Measurements from ENCODE around the gene GULP1.

GULP1 gene

GRCh38 chr2:188326669-188327301 lies 35.1 kb downstream of the GULP1 start:
- no peak for DNase-seq

DNA sequence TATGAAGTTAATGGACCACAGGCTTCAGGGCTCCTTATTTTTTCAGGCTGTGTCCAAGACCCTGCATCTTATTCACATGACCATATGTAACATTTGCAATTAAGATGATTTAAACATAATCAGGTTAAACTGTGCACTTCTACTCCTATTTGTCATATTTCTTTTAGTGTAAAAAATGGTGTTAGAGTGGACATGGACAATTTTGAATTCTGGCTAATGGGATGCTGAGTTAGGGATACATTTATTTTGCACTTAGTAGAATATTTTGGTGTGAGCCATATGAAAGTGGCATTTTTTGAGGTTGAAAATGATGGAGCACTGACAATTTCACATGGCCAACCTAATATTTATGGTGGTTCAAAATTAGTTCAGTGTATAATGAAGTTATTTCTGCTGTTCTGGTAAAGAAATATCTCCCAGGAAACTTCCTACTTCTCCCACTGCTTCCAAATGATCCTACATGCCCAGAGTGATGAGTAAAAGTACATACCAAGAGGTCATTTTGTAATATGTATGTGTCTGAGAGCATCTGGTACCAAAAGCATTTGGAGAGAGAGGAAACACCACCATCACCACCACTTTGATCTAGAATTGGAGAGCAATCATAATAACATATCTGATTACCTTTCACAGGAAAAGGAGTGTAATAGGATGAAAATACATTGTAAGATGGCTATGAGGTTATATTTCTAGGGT lies 36.0 kb downstream of the GULP1 start:
- DNase-seq, result no peak

DNA sequence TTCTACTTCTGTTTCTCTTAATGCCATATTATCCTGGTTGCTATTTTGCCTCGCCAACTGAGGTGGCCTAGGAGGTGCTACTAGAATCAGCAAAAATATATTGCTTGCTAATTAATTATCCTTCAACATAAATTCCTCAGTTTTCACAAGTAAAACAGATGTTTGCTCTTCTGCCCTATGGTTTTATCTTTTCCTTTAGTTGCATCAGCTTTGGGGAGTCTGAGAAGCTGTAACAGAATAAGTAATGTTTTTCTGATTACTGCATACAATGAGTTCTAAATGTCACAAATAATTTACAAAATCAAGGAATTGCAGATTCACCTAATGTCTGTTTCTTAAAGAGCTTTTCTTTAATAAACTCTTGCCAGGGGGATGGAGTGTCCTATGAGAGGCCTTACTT lies 36.7 kb downstream of the GULP1 start:
- no peak for DNase-seq

DNA sequence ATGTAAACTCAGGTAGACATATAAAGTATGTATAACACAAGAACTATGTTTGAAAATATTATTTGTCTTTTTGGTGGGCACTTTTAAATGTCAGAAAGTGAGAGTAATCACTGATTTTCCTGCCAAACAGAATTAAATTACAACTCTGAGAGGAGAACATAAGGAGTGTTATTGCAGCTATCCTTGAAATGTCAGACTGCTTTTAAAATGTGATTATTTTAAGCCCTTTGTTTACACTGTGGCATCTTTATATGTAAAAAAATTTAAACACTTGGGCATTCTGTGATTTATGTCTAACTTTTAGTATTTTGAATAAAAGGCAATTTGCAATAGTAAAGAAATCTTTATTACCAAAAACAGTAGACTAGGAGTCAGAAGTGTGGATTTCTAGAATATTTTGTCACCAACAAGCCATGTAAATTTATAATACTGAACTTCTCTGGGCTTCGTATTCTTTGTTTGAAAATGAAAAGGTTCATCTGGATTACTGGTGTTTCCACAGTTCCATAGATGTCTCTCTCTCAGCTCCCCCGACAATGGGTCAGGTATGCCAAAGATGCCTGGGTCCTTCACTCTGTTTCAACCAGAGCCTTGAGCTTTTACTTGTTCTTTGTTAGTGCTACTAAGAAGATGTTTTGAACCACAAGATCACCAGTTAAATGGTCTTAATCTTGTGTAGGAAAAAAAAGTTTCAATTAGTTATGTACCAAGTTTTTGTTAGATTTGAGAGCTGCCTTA lies 38.8 kb downstream of the GULP1 start:
- no peak for DNase-seq

- DNase-seq, result no peak
These were observed 40.9 kb downstream of the GULP1 start for GRCh38 chr2:188332619-188333018.

- DNase-seq, result no peak
These were observed 42.3 kb downstream of the GULP1 start for GRCh38 chr2:188333751-188334524.

DNA sequence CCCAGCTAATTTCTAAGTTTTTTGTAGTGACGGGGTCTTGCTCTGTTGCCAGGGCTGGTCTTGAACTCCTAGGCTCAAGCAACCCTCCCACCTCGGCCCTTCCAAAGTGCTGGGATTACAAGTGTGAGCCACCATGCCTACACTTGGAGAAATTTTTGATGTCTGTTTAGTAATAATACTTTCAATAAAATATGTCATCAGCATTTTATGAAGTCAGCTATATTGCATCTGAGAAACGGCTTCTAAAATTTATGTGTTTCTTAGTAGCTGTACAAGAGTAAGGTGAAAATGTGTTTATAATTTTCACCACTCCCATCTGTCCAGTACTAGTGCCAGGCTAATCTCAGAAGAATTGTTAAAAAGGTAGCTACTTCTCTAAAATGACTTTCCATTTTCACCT lies 46.8 kb downstream of the GULP1 start:
- no peak for DNase-seq

GRCh38 chr2:188340257-188340656 lies 48.6 kb downstream of the GULP1 start:
- no peak for DNase-seq

DNA sequence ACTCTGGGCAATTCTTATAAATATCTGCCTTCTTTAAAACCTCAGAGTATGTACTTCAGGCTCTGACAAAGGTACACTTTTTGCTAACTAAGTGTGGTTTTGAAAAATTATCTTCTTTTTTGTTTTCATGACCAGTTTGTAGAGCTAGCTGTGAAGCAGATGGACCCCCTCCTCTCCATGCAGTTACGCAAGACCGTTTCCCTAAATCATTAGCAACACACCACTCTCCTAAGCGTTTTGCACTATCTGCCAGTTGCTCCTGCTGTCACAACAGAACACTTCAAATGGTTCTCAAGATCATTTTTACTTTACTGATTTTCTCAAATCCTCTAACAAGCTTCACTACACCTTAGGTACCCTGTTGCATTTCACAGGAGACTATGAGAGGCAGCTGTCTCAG lies 53.3 kb downstream of the GULP1 start:
- DNase-seq, result no peak

DNA sequence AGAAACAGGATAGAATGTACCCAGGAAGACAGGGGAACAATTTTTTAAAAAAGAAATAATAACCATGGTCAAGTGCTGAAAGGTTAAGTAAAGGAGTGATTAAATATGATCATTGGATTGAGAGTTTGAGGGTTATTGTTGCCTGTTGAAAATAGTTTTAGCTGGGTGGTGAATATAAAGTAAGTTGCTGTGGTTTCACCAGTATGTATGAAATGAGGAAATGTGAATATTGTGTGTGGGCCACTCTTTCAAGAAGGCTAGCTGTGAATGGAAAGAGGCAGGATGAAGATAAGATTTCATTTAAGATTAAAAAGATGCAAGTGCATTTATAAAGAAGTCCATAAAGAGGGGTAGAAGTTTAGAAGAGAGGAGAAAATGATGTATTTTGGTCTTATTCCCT lies 53.8 kb downstream of the GULP1 start:
- no peak for DNase-seq

GRCh38 chr2:188345831-188346458 lies 54.3 kb downstream of the GULP1 start:
- no peak for DNase-seq

- DNase-seq, result no peak
These were observed 57.3 kb downstream of the GULP1 start for GRCh38 chr2:188349019-188349418.

DNA sequence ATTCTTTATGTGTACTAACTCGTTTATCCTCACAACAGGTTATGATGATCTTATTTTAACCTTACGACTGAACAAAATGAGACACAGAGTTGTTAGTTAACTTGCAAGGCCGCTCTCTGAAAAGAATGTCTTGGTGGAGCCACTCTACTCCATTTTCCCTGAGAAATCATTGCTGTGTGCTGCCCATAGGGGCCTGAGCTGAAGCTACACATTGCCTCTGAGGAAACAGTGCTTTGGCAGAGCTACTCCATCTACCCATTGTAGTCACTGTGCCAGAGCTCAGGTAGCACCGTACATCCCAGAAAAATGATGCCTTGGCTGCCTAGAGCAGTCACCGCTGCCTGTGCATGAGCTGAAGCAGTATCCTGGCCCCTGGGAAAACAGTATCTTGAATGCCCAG lies 61.6 kb downstream of the GULP1 start:
- DNase-seq, result no peak

DNA sequence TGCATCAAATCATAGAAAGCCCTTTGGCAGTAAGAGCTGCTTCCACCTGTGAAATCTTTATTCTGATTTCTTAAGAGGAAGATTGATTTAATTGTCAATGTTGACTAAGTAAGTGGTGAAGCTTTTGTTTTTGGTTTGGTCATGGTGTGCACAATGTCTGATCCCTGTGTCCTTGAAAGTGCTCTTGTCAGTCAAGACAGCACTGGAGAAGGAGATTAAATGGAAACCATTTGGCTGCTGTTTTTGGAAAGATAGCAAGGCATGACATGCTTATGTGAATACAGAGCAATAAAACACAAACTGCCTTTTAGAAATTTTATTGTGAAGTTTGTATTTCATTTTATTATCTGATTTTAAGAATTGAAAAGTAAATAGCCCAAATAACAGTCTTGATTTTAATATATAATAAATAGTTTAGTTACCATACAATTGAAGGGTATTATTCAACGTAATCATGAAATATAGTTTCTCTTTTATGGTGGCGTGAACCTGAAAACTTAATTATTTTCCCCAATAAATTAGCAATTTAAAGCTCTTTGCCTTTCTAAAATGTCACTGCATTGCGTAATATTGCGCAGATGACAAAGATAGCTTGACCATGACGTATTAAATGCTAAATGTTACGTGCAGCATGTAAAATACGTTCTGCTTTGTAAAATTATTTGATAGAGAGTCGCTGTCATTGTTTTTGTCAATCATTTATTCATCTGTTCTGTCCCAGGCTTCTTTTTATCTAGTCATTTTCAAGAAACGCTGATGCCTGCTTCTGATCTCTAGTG lies 69.0 kb downstream of the GULP1 start:
- DNase-seq, result no peak

- no peak for DNase-seq
These were observed 72.5 kb downstream of the GULP1 start for GRCh38 chr2:188364033-188364630.

DNA sequence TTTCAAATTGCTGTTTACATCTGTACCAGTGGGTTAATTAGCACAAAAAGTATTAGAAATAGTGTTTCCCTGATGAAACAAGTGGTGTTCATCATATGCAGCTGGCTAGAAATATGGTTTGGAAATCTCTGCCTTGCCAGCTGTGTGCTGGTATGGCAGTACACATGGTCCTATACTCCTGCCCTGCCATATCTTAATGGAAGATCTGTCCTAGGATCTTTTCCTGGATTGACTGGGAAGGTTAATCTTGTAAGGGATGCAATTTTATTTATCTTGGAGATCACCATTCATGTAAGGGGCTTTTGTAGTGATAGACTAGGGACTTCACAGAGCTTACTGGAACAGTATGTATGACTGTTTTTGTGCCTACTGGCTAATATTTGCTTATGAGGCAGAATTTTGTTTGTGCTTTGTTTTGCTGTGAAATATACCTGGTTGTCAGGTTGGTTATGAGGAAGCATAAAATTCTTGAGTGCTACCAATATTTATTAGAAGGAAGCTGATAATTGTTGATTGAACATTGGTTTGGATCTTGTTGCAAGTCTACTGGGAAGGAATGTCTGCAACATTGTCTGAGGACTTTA lies 73.5 kb downstream of the GULP1 start:
- DNase-seq, result no peak

GRCh38 chr2:188367164-188367563 lies 75.5 kb downstream of the GULP1 start:
- no peak for DNase-seq

GRCh38 chr2:188369365-188369764 lies 77.7 kb downstream of the GULP1 start:
- DNase-seq, result no peak

DNA sequence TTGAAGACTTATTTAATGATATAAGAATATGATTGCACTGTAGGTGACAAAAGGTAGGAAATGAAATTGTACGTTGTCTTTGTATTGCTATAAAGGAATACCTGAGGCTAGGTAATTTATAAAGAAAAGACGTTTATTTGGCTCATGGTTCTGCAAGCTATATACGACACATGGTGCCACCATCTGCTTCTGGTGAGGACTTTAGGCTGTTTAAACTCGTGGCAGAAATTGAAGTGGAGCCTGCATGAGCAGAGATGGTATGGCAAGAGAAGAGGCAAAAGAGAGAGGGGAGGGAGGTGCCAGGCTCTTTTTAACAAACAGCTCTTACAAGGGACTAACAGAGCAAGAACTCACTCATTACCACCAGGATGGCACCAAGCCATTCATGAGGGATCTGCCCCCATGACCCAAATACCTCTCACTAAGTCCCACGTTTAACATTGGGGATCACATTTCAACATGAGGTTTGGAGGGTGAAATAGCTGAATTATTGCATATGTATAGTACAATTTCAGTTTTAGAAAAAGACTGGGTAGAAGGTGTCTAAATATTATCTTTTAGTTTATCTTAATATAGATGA lies 86.8 kb downstream of the GULP1 start:
- DNase-seq, result no peak

DNA sequence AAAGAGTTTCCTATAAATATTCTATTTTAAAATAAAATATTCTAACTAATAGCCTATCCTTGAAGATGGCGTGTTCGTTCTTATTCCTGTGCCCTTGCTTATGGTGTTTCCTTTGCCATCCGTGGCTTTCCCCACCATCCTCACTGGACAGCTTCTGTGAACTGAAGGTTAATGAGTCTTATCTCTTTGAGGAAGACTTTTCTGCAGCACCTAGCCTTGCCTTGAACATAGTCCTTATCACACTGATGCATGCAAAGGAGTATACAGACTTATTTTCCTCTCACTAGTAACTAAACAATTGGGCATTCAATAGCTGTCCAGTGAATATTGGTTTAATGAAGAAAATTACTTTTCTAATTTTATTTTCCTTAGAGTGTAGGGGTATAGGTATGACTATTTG lies 88.1 kb downstream of the GULP1 start:
- no peak for DNase-seq

GRCh38 chr2:188380280-188380679 lies 88.6 kb downstream of the GULP1 start:
- DNase-seq, result no peak
